A549 (cell line): ENCODE measurements around the gene SLC2A2. TPM values are rescaled to one million over a fixed set of nuclear protein-coding genes. Genes with fewer than 3 reads are reported as not detected.

Source experiments
- ATAC-seq, 2 experiments: fragments of 200-7000 bp in 1 of 2; fragments of >200 bp in 1 of 2; cut with Nextera tagmentation in 1 of 2; cut with Tn5 transposase in 1 of 2; 3 replicates each; pipeline versions ENCODE4 v1.8.0 to v1.9.1; 2018 to 2020; ENCODE audit warnings: mild to moderate bottlenecking in 1 of 2, moderate library complexity in 1 of 2
- CTCF ChIA-PET: fragments of 300-600 bp; sonication (Branson Sonifier 250); formaldehyde crosslinking; extraction: SDS; loops from one replicate; lab custom pipeline; 2021; ENCODE audit warnings: antibody characterized with exemption, inconsistent platforms; lab: Yijun Ruan, JAX
- POLR2A ChIA-PET: fragments of 350-600 bp; formaldehyde crosslinking; extraction: SDS; loops from one replicate; lab custom pipeline; 2021; ENCODE audit warnings: antibody characterized with exemption, inconsistent platforms; lab: Yijun Ruan, JAX
- DNase-seq, 2 experiments: peaks; one replicate each; pipeline versions ENCODE4 v3.0.0 to v3.0.0-alpha.2; 2011 to 2016; ENCODE audit warnings: low read depth in 1 of 2, low spot score in 1 of 2
- FAIRE-seq: peaks from 2 replicates; lab custom pipeline; 2011; peaks lifted over from hg19 to GRCh38; lab: Jason Lieb, UNC
- H3K27ac ChIP-seq, 2 experiments: fragments of >200 bp; sonication (Bioruptor Twin); formaldehyde crosslinking; 3 replicates each; pipeline ENCODE4 v1.5.1; 2016 to 2017
- H3K4me1 ChIP-seq: fragments of >200 bp; sonication (Bioruptor Twin); formaldehyde crosslinking; 3 replicates; pipeline ENCODE4 v1.6.1; 2016
- H3K4me2 ChIP-seq: fragments of >200 bp; sonication (Bioruptor Twin); formaldehyde crosslinking; 3 replicates; pipeline ENCODE4 v1.6.1; 2016
- H3K4me3 ChIP-seq: fragments of >200 bp; sonication (Bioruptor Twin); formaldehyde crosslinking; 3 replicates; pipeline ENCODE4 v1.5.1; 2016
- H3K9me3 ChIP-seq: fragments of >200 bp; sonication (Bioruptor Twin); formaldehyde crosslinking; 3 replicates; pipeline ENCODE4 v1.6.1; 2016
- BHLHE40 ChIP-seq: IDR thresholded peaks from 2 replicates; pipeline ENCODE4 v1.6.1; 2012; ENCODE audit warnings: low read depth, low read length, inconsistent platforms
- CBX2 ChIP-seq: fragments of 200-600 bp; sonication (generic); IDR thresholded peaks from 2 replicates; pipeline ENCODE4 v1.6.1; 2016; ENCODE audit warnings: low read depth, mild to moderate bottlenecking, borderline replicate concordance
- CBX8 ChIP-seq: fragments of 200-600 bp; sonication (generic); IDR thresholded peaks from 2 replicates; pipeline ENCODE4 v1.6.1; 2016
- CEBPB ChIP-seq, 2 experiments: fragments of >200 bp in 1 of 2; sonication (Bioruptor Twin) in 1 of 2; formaldehyde crosslinking in 1 of 2; IDR thresholded peaks; 2 replicates each; pipeline ENCODE4 v1.6.1; 2012 to 2016
- CHD2 ChIP-seq: fragments of 150-350 bp; IDR thresholded peaks from 2 replicates; pipeline ENCODE4 v1.6.1; 2014; ENCODE audit warnings: low read length; ENCODE audit not compliant: partially characterized antibody
- EHMT2 ChIP-seq: fragments of 200-600 bp; sonication (generic); IDR thresholded peaks from 2 replicates; pipeline ENCODE4 v1.6.1; 2016; ENCODE audit warnings: antibody characterized with exemption, low read depth, mild to moderate bottlenecking, moderate library complexity
- GATA3 ChIP-seq: IDR thresholded peaks from 2 replicates; pipeline ENCODE4 v1.6.1; 2012; ENCODE audit warnings: borderline replicate concordance
- HES2 ChIP-seq: fragments of >200 bp; sonication (Bioruptor Twin); formaldehyde crosslinking; IDR thresholded peaks from 2 replicates; pipeline ENCODE4 v1.6.1; 2016
- HOXB13 ChIP-seq: fragments of 250-450 bp; sonication (Bioruptor Pico); IDR thresholded peaks from 2 replicates; pipeline ENCODE4 v1.5.0; 2020; ENCODE audit warnings: low read depth, mild to moderate bottlenecking, moderate library complexity
- HOXB5 ChIP-seq: fragments of 250-450 bp; sonication (Bioruptor Pico); IDR thresholded peaks from 2 replicates; pipeline ENCODE4 v1.5.0; 2020; ENCODE audit warnings: mild to moderate bottlenecking, moderate library complexity
- JUN ChIP-seq, 2 experiments: fragments of >200 bp; sonication (Bioruptor Twin); formaldehyde crosslinking; IDR thresholded peaks; 2 replicates in 1 of 2; 3 replicates in 1 of 2; pipeline ENCODE4 v1.6.1; 2016 to 2017
- JUNB ChIP-seq: fragments of >200 bp; sonication (Bioruptor Twin); formaldehyde crosslinking; IDR thresholded peaks from 2 replicates; pipeline ENCODE4 v1.6.1; 2016
- MAFK ChIP-seq: fragments of 450-650 bp; IDR thresholded peaks from 2 replicates; pipeline ENCODE4 v1.6.1; 2014; ENCODE audit not compliant: partially characterized antibody
- MAZ ChIP-seq: fragments of 150-350 bp; IDR thresholded peaks from 2 replicates; pipeline ENCODE4 v1.6.1; 2014; ENCODE audit warnings: antibody characterized with exemption, low read depth, low read length, borderline replicate concordance
- MYC ChIP-seq: IDR thresholded peaks from 2 replicates; pipeline ENCODE4 v1.6.1; 2012; ENCODE audit warnings: mild to moderate bottlenecking, inconsistent platforms, low read length, improper control_type of control experiment, borderline replicate concordance
- NFE2L2 ChIP-seq: fragments of 150-350 bp; conservative IDR thresholded peaks from 2 replicates; pipeline ENCODE4 v1.6.1; 2014; ENCODE audit warnings: low read length
- NPAS2 ChIP-seq: fragments of 250-450 bp; sonication (Bioruptor Pico); IDR thresholded peaks from 2 replicates; pipeline ENCODE4 v1.8.0; 2022; ENCODE audit warnings: mild to moderate bottlenecking, moderate library complexity, borderline replicate concordance
- PHF8 ChIP-seq: fragments of 200-600 bp; sonication (generic); IDR thresholded peaks from 2 replicates; pipeline ENCODE4 v1.6.1; 2016; ENCODE audit warnings: low read depth, mild to moderate bottlenecking, antibody characterized with exemption, moderate library complexity, borderline replicate concordance
- POLR2A ChIP-seq: IDR thresholded peaks from 2 replicates; pipeline ENCODE4 v1.6.1; 2012; ENCODE audit warnings: mild to moderate bottlenecking, low read length
- POLR2AphosphoS2 ChIP-seq: conservative IDR thresholded peaks from 2 replicates; pipeline ENCODE4 v1.6.1; 2012; ENCODE audit warnings: low read length, improper control_type of control experiment, inconsistent platforms
- RAD21 ChIP-seq, 2 experiments: fragments of >200 bp in 1 of 2; sonication (Bioruptor Twin) in 1 of 2; formaldehyde crosslinking in 1 of 2; IDR thresholded peaks in 1 of 2; conservative IDR thresholded peaks in 1 of 2; 2 replicates in 1 of 2; 3 replicates in 1 of 2; pipeline ENCODE4 v1.6.1; 2012 to 2018; ENCODE audit warnings: inconsistent platforms in 1 of 2
- RARB ChIP-seq: fragments of 250-450 bp; sonication (Bioruptor Pico); IDR thresholded peaks from 2 replicates; pipeline ENCODE4 v1.8.0; 2021; ENCODE audit warnings: mild to moderate bottlenecking, moderate library complexity
- RCOR1 ChIP-seq: fragments of 150-350 bp; IDR thresholded peaks from 2 replicates; pipeline ENCODE4 v1.6.1; 2014; ENCODE audit warnings: antibody characterized with exemption, low read length, low read depth
- REST ChIP-seq: fragments of 200-600 bp; sonication (generic); IDR thresholded peaks from 2 replicates; pipeline ENCODE4 v1.6.1; 2016; ENCODE audit warnings: antibody characterized with exemption, mild to moderate bottlenecking, moderate library complexity
- RNF2 ChIP-seq: fragments of 200-600 bp; sonication (generic); IDR thresholded peaks from 2 replicates; pipeline ENCODE4 v1.6.1; 2016; ENCODE audit warnings: low read depth, mild to moderate bottlenecking, antibody characterized with exemption, moderate library complexity, borderline replicate concordance
- SREBF2 ChIP-seq: fragments of 450-650 bp; IDR thresholded peaks from 2 replicates; pipeline ENCODE4 v1.6.1; 2014; ENCODE audit warnings: mild to moderate bottlenecking, moderate library complexity
- TFCP2L1 ChIP-seq: fragments of 250-450 bp; sonication (Bioruptor Pico); IDR thresholded peaks from 2 replicates; pipeline ENCODE4 v1.5.0; 2021; ENCODE audit warnings: mild to moderate bottlenecking
- TP53 ChIP-seq: fragments of 250-450 bp; sonication (Bioruptor Pico); IDR thresholded peaks from 2 replicates; pipeline ENCODE4 v1.5.0; 2021; ENCODE audit warnings: mild to moderate bottlenecking, moderate library complexity
- ZNF302 ChIP-seq: fragments of 250-450 bp; sonication (Bioruptor Pico); IDR thresholded peaks from 2 replicates; pipeline ENCODE4 v1.9.0; 2021; ENCODE audit warnings: inconsistent platforms, mild to moderate bottlenecking, moderate library complexity
- WGBS: methylation state at CpG from one replicate; pipeline ENCODE4 v1.1.6; 2017; ENCODE audit errors: missing lambda C conversion rate; 5-methylcytosine and 5-hydroxymethylcytosine counted together
- polyA plus RNA-seq, 4 experiments: library from polyadenylated mRNA; depleted of rRNA in 3 of 4; stranded (reverse); fragments of >200 nt; fragmentation: RNase III in 1 of 4; extraction: RNeasy Plus Mini Kit Qiagen cat#74134 plus additional on column Dnase treatment in 1 of 4; gene quantifications; 2 replicates in 3 of 4; 3 replicates in 1 of 4; pipeline ENCODE4 v1.2.3, GENCODE V29; 2011 to 2017

SLC2A2 gene
- polyA plus RNA-seq, 2 of the 4 experiments (the other 2 are of a cell fraction), result not detected

GRCh38 chr3:170977949-170978745 lies 48.4 kb downstream of the SLC2A2 start (continued):
- TF ChIP-seq CEBPB (IDR thresholded peaks at IDR 0.05), result peak; percentile 4 to 33; a peak in 1 of 4 replicates
- TF ChIP-seq SREBF2, result no peak
- no peak for TF ChIP-seq HES2
- TF ChIP-seq RAD21 (conservative IDR thresholded peaks at IDR 0.05 in 1 of 2, IDR thresholded peaks at IDR 0.05 in 1 of 2), result no peak

GRCh38 chr3:170976190-170976519 lies 50.4 kb downstream of the SLC2A2 start:
- ChIA-PET POLR2A (no interaction called here), CTCF (interaction anchor here (1.4 to 1.6 kb wide), 2 partner anchors 15 to 73 kb away, joined by 5 to 7 read pairs; no protein-coding TSS in a partner anchor)
- ATAC-seq (no peak), DNase-seq (no peak), FAIRE-seq (no peak)
- Histone ChIP-seq H3K4me2 (no peak overlapping the region), H3K9me3 (no peaks in the 10 kb centered on the region), H3K4me1 (peaks cover 23% of the 10 kb centered on the region), H3K27ac (peak overlapping the region in 1 of 2 experiments; percentile 71; a peak in 3 of 6 replicates), H3K4me3 (no peak overlapping the region)
- TF ChIP-seq RNF2, result no peak
- no peak for TF ChIP-seq RCOR1
- TF ChIP-seq CHD2, result no peak
- TF ChIP-seq CEBPB (IDR thresholded peaks at IDR 0.05), result no peak
- no peak for TF ChIP-seq MAZ
- no peak for TF ChIP-seq HOXB5
- TF ChIP-seq POLR2A, result no peak
- no peak for TF ChIP-seq CBX2
- TF ChIP-seq BHLHE40, result no peak
- TF ChIP-seq POLR2AphosphoS2, result no peak
- TF ChIP-seq MYC, result no peak
- TF ChIP-seq GATA3, result no peak
- no peak for TF ChIP-seq SREBF2
- no peak for TF ChIP-seq JUNB
- no peak for TF ChIP-seq NPAS2
- TF ChIP-seq HOXB13 (CRISPR knock-in tag), result no peak
- 96% methylated on average over 4 of the region's 4 CpGs for WGBS

GRCh38 chr3:170975283-170976189 lies 51.0 kb downstream of the SLC2A2 start:
- Histone ChIP-seq H3K9me3 (no peaks in the 10 kb centered on the region), H3K4me1 (peaks cover 23% of the 10 kb centered on the region), H3K4me3 (no peak overlapping the region), H3K27ac (peak overlapping the region in 1 of 2 experiments; percentile 21; a peak in 1 of 6 replicates), H3K4me2 (no peak overlapping the region)
- ChIA-PET POLR2A (no interaction called here), CTCF (interaction anchor here (1.4 to 1.6 kb wide), 2 partner anchors 14 to 74 kb away, joined by 5 to 7 read pairs; no protein-coding TSS in a partner anchor)
- DNase-seq (no peak), ATAC-seq (no peak), FAIRE-seq (no peak)
- WGBS, result 97% methylated on average over 13 of the region's 16 CpGs
- TF ChIP-seq HOXB13 (CRISPR knock-in tag) (no peak), MYC (no peak), MAFK (no peak), GATA3 (no peak), PHF8 (no peak), RARB (CRISPR knock-in tag) (no peak), NFE2L2 (no peak), SREBF2 (no peak), JUN (IDR thresholded peaks at IDR 0.05) (no peak), CBX8 (no peak), ZNF302 (CRISPR knock-in tag) (no peak), EHMT2 (no peak), REST (no peak), TFCP2L1 (CRISPR knock-in tag) (no peak), POLR2A (no peak), TP53 (CRISPR knock-in tag) (no peak), JUNB (no peak)
